Measurements from ENCODE around the gene ERMN. TPM values are rescaled to one million over a fixed set of nuclear protein-coding genes. Genes with fewer than 3 reads are reported as not detected.

Gene ERMN
- total RNA-seq, 2 donors from 2014 or later: 10.2 to 11.6 TPM

Other genes starting within 250 kb of the ERMN start
- not detected for gene GALNT5, start 68.1 kb downstream of the ERMN start, total RNA-seq
- gene CYTIP, start 118.3 kb upstream of the ERMN start, total RNA-seq: 100 to 1,000 TPM; 286 to 294 TPM

All from T-helper 17 cell (primary cell).